ENCODE measurements around the gene VSIR. TPM values are rescaled to one million over a fixed set of nuclear protein-coding genes. Genes with fewer than 3 reads are reported as not detected.

The VSIR gene
- total and polyA plus RNA-seq, 3 experiments from 2014 or later, result 59.6 to 349 (median 61.4) TPM

GRCh38 chr10:71720288-71720687 lies 53.0 kb downstream of the VSIR start:
- H3K27ac Mint-ChIP-seq, result no peak overlapping the region
- CTCF ChIA-PET, result interaction anchor here (1.6 to 4.3 kb wide), 3 partner anchors 12 to 53 kb away, joined by 5 to 32 read pairs (median 5); partner anchors contain the start of gene VSIR

GRCh38 chr10:71719464-71720201 lies 53.7 kb downstream of the VSIR start, which contains the start of gene C10orf105:
Gene C10orf105 (minus strand): TSS chr10:71719778. CDS start chr10:71716337, 3,441 bp downstream.
- POLR2A ChIA-PET, result interaction anchor here (1.4 kb wide), 1 partner anchor 8 kb away, joined by 9 read pairs; no protein-coding TSS in a partner anchor
- H3K4me1 Mint-ChIP-seq, result peaks cover 34 to 67% (median 39%) of the 10 kb centered on the region in 3 donors
- no peak for DNase-seq
- Histone ChIP-seq H3K4me3 (ENCODE audit: low read length) (no peak within 1 kb of the TSS), H3K27me3 (ENCODE audit: insufficient read depth, low read length, poor library complexity, severe bottlenecking) (no peaks in the 10 kb centered on the region), H3K4me1 (ENCODE audit: insufficient read depth, low read length) (peaks cover 55% of the 10 kb centered on the region), H3K9me3 (ENCODE audit: low read length) (no peaks in the 10 kb centered on the region), H3K27ac (ENCODE audit: low read depth, low read length) (no peak within 1 kb of the TSS), H3K36me3 (ENCODE audit: insufficient read depth, low read length) (no peaks in the 10 kb centered on the region)
- H3K9me3 Mint-ChIP-seq, result no peaks in the 10 kb centered on the region
- no peaks in the 10 kb centered on the region for H3K36me3 Mint-ChIP-seq
- no peak within 1 kb of the TSS for H3K4me3 Mint-ChIP-seq
- H3K27me3 Mint-ChIP-seq, result no peaks in the 10 kb centered on the region
- CTCF ChIA-PET, result interaction anchor here (1.3 to 4.3 kb wide), 5 partner anchors 8 to 63 kb away, joined by 3 to 32 read pairs (median 5); partner anchors contain the start of gene VSIR
- H3K27ac Mint-ChIP-seq, result peak within 1 kb of the TSS in 2 of 8 donors; percentile 26 to 68

More at GRCh38 chr10:71720288-71720687, 53.0 kb downstream of the VSIR start:
- H3K9me3 ChIP-seq (ENCODE audit: low read length), result no peaks in the 10 kb centered on the region
- peaks cover 31 to 68% (median 36%) of the 10 kb centered on the region in 3 donors for H3K4me1 Mint-ChIP-seq
- no peak overlapping the region for H3K27ac ChIP-seq (ENCODE audit: low read depth, low read length)
- H3K4me3 Mint-ChIP-seq, result no peak overlapping the region
- DNase-seq, result no peak
- H3K4me3 ChIP-seq (ENCODE audit: low read length), result no peak overlapping the region
- no peaks in the 10 kb centered on the region for H3K27me3 ChIP-seq (ENCODE audit: insufficient read depth, low read length, poor library complexity, severe bottlenecking)
- no peaks in the 10 kb centered on the region for H3K36me3 Mint-ChIP-seq
- peaks cover 55% of the 10 kb centered on the region for H3K4me1 ChIP-seq (ENCODE audit: insufficient read depth, low read length)
- H3K9me3 Mint-ChIP-seq, result no peaks in the 10 kb centered on the region
- H3K36me3 ChIP-seq (ENCODE audit: insufficient read depth, low read length), result no peaks in the 10 kb centered on the region
- no peaks in the 10 kb centered on the region for H3K27me3 Mint-ChIP-seq
- POLR2A ChIA-PET, result interaction anchor here (1.0 kb wide), 1 partner anchor 45 kb away, joined by 4 read pairs; no protein-coding TSS in a partner anchor

GRCh38 chr10:71719042-71719441 lies 54.3 kb downstream of the VSIR start:
- no peak overlapping the region for H3K4me3 Mint-ChIP-seq
- H3K9me3 Mint-ChIP-seq, result no peaks in the 10 kb centered on the region
- H3K4me1 ChIP-seq (ENCODE audit: insufficient read depth, low read length), result peaks cover 55% of the 10 kb centered on the region
- H3K27me3 ChIP-seq (ENCODE audit: insufficient read depth, low read length, poor library complexity, severe bottlenecking), result no peaks in the 10 kb centered on the region
- H3K4me3 ChIP-seq (ENCODE audit: low read length), result no peak overlapping the region
- ChIA-PET POLR2A (interaction anchor here (1.4 kb wide), 1 partner anchor 9 kb away, joined by 9 read pairs; no protein-coding TSS in a partner anchor), CTCF (interaction anchor here (1.3 to 4.3 kb wide), 4 partner anchors 9 to 64 kb away, joined by 3 to 32 read pairs (median 4); no protein-coding TSS in a partner anchor)
- H3K27ac Mint-ChIP-seq, result no peak overlapping the region
- H3K4me1 Mint-ChIP-seq, result peaks cover 37 to 70% (median 45%) of the 10 kb centered on the region in 3 donors
- no peak overlapping the region for H3K27ac ChIP-seq (ENCODE audit: low read depth, low read length)
- H3K9me3 ChIP-seq (ENCODE audit: low read length), result no peaks in the 10 kb centered on the region
- no peaks in the 10 kb centered on the region for H3K36me3 ChIP-seq (ENCODE audit: insufficient read depth, low read length)
- H3K27me3 Mint-ChIP-seq, result no peaks in the 10 kb centered on the region
- H3K36me3 Mint-ChIP-seq, result no peaks in the 10 kb centered on the region
- DNase-seq, result no peak

- H3K4me1 ChIP-seq (ENCODE audit: insufficient read depth, low read length), result peaks cover 56% of the 10 kb centered on the region
- H3K27me3 Mint-ChIP-seq, result no peaks in the 10 kb centered on the region
Observed at GRCh38 chr10:71718165-71718698, 55.1 kb downstream of the VSIR start.

GRCh38 chr10:71717551-71717951 lies 55.8 kb downstream of the VSIR start:
- H3K4me1 Mint-ChIP-seq, result peaks cover 49 to 70% (median 49%) of the 10 kb centered on the region in 3 donors

More at GRCh38 chr10:71718165-71718698, 55.1 kb downstream of the VSIR start:
- Mint-ChIP-seq H3K27ac (peak overlapping the region in 2 of 8 donors; percentile 26 to 68), H3K36me3 (no peaks in the 10 kb centered on the region), H3K4me1 (peaks cover 43 to 70% (median 49%) of the 10 kb centered on the region in 3 donors), H3K9me3 (no peaks in the 10 kb centered on the region), H3K4me3 (peak overlapping the region in 1 of 7 donors; percentile 13)
- no peak overlapping the region for H3K4me3 ChIP-seq (ENCODE audit: low read length)
- no peaks in the 10 kb centered on the region for H3K9me3 ChIP-seq (ENCODE audit: low read length)
- ChIA-PET CTCF (interaction anchor here (1.3 to 4.3 kb wide), 8 partner anchors 10 to 65 kb away, joined by 3 to 32 read pairs (median 5); partner anchors contain the start of gene VSIR), POLR2A (interaction anchor here (0.6 to 1.4 kb wide), 2 partner anchors 10 to 55 kb away, joined by 3 to 9 read pairs; no protein-coding TSS in a partner anchor)
- no peak for DNase-seq
- H3K27me3 ChIP-seq (ENCODE audit: insufficient read depth, low read length, poor library complexity, severe bottlenecking), result no peaks in the 10 kb centered on the region
- H3K27ac ChIP-seq (ENCODE audit: low read depth, low read length), result no peak overlapping the region
- H3K36me3 ChIP-seq (ENCODE audit: insufficient read depth, low read length), result no peaks in the 10 kb centered on the region

GRCh38 chr10:71717056-71717455 lies 56.3 kb downstream of the VSIR start:
- Mint-ChIP-seq H3K36me3 (no peaks in the 10 kb centered on the region), H3K27ac (peak overlapping the region in 2 of 8 donors; percentile 67 to 68), H3K4me1 (peaks cover 49 to 71% (median 50%) of the 10 kb centered on the region in 3 donors), H3K9me3 (no peaks in the 10 kb centered on the region), H3K27me3 (no peaks in the 10 kb centered on the region), H3K4me3 (peak overlapping the region in 1 of 7 donors; percentile 70)
- Histone ChIP-seq H3K36me3 (ENCODE audit: insufficient read depth, low read length) (no peaks in the 10 kb centered on the region), H3K9me3 (ENCODE audit: low read length) (no peaks in the 10 kb centered on the region), H3K4me3 (ENCODE audit: low read length) (no peak overlapping the region), H3K27me3 (ENCODE audit: insufficient read depth, low read length, poor library complexity, severe bottlenecking) (no peaks in the 10 kb centered on the region), H3K4me1 (ENCODE audit: insufficient read depth, low read length) (peaks cover 59% of the 10 kb centered on the region), H3K27ac (ENCODE audit: low read depth, low read length) (no peak overlapping the region)
- no peak for DNase-seq
- POLR2A ChIA-PET, result no interaction called here
- CTCF ChIA-PET, result interaction anchor here (0.7 to 4.3 kb wide), 8 partner anchors 9 to 398 kb away, joined by 3 to 32 read pairs (median 6); partner anchors contain the start of gene VSIR

More at GRCh38 chr10:71717551-71717951, 55.8 kb downstream of the VSIR start:
- DNase-seq, result no peak
- CTCF ChIA-PET, result interaction anchor here (0.7 to 4.3 kb wide), 7 partner anchors 9 to 399 kb away, joined by 3 to 32 read pairs (median 6); partner anchors contain the start of gene VSIR
- Mint-ChIP-seq H3K36me3 (no peaks in the 10 kb centered on the region), H3K27ac (peak overlapping the region in 4 of 8 donors; percentile 38 to 68 (median 60)), H3K9me3 (no peaks in the 10 kb centered on the region), H3K4me3 (peak overlapping the region in 1 of 7 donors; percentile 34), H3K27me3 (no peaks in the 10 kb centered on the region)
- H3K27me3 ChIP-seq (ENCODE audit: insufficient read depth, low read length, poor library complexity, severe bottlenecking), result no peaks in the 10 kb centered on the region
- H3K36me3 ChIP-seq (ENCODE audit: insufficient read depth, low read length), result no peaks in the 10 kb centered on the region
- H3K27ac ChIP-seq (ENCODE audit: low read depth, low read length), result no peak overlapping the region
- POLR2A ChIA-PET, result interaction anchor here (0.6 kb wide), 1 partner anchor 55 kb away, joined by 3 read pairs; no protein-coding TSS in a partner anchor
- H3K4me1 ChIP-seq (ENCODE audit: insufficient read depth, low read length), result peaks cover 56% of the 10 kb centered on the region
- no peaks in the 10 kb centered on the region for H3K9me3 ChIP-seq (ENCODE audit: low read length)
- no peak overlapping the region for H3K4me3 ChIP-seq (ENCODE audit: low read length)

GRCh38 chr10:71716426-71716825 lies 56.9 kb downstream of the VSIR start:
- H3K4me3 ChIP-seq (ENCODE audit: low read length), result no peak overlapping the region
- H3K4me3 Mint-ChIP-seq, result peak overlapping the region in 4 of 7 donors; percentile 50 to 89 (median 77)
- peaks cover 49 to 73% (median 52%) of the 10 kb centered on the region in 3 donors for H3K4me1 Mint-ChIP-seq

More at GRCh38 chr10:71716426-71716825, 56.9 kb downstream of the VSIR start:
- Histone ChIP-seq H3K27me3 (ENCODE audit: insufficient read depth, low read length, poor library complexity, severe bottlenecking) (no peaks in the 10 kb centered on the region), H3K9me3 (ENCODE audit: low read length) (no peaks in the 10 kb centered on the region), H3K4me1 (ENCODE audit: insufficient read depth, low read length) (peaks cover 56% of the 10 kb centered on the region), H3K36me3 (ENCODE audit: insufficient read depth, low read length) (no peaks in the 10 kb centered on the region), H3K27ac (ENCODE audit: low read depth, low read length) (no peak overlapping the region)
- no peaks in the 10 kb centered on the region for H3K36me3 Mint-ChIP-seq
- no peaks in the 10 kb centered on the region for H3K27me3 Mint-ChIP-seq
- H3K27ac Mint-ChIP-seq, result peak overlapping the region in 6 of 8 donors; percentile 29 to 99 (median 64)
- H3K9me3 Mint-ChIP-seq, result no peaks in the 10 kb centered on the region
- POLR2A ChIA-PET, result interaction anchor here (0.6 kb wide), 1 partner anchor 382 kb away, joined by 4 read pairs; no protein-coding TSS in a partner anchor
- no peak for DNase-seq
- CTCF ChIA-PET, result interaction anchor here (1.0 to 6.1 kb wide), 8 partner anchors 8 to 95 kb away, joined by 4 to 47 read pairs (median 9); partner anchors contain the start of gene VSIR

Measured in CD8-positive, alpha-beta memory T cell (primary cell).